ENCODE measurements around the gene DPP8. TPM values are rescaled to one million over a fixed set of nuclear protein-coding genes. Genes with fewer than 3 reads are reported as not detected.

The DPP8 gene
- total RNA-seq, 1 experiment from 2014 or later = 27.1 TPM

GRCh38 chr15:65396283-65396964, 121.1 kb downstream of the DPP8 start:
- no peak overlapping the region for H3K27ac ChIP-seq (ENCODE audit: low read depth, low read length)
- no peak overlapping the region for H3K4me2 ChIP-seq (ENCODE audit: low read length)
- POLR2A ChIA-PET = no interaction called here
- no peak overlapping the region for H2AFZ ChIP-seq (ENCODE audit: low read depth, low read length, poor library complexity, severe bottlenecking)
- H3K9me3 ChIP-seq (ENCODE audit: control insufficient read depth in 1 of 2, insufficient read depth in 1 of 2, low read depth in 1 of 2, low read length in 2 of 2) = no peaks in the 10 kb centered on the region
- RAD21 ChIA-PET (ENCODE audit: low non-redundant PET in 1 of 2, low total read pairs in 2 of 2, uncharacterized antibody in 2 of 2, unreplicated experiment in 2 of 2) = no interaction called here
- no peak overlapping the region for H3K9ac ChIP-seq (ENCODE audit: low read length)
- CTCF ChIA-PET = no interaction called here
- H3K4me3 ChIP-seq (replicated peaks in 1 of 2; ENCODE audit: low read depth in 1 of 2, low read length in 2 of 2) = no peak overlapping the region
- intact Hi-C loops (cut with micrococcal nuclease) = no loop called here
- DNase-seq (ENCODE audit: low read depth, low spot score) = no peak
- no peaks in the 10 kb centered on the region for H3K9me2 ChIP-seq (ENCODE audit: insufficient read depth)
- peaks cover 6 to 17% of the 10 kb centered on the region in 2 experiments for H3K4me1 ChIP-seq (ENCODE audit: control insufficient read depth in 1 of 2, insufficient read depth in 2 of 2, low read length in 2 of 2)
- no peaks in the 10 kb centered on the region for H3K36me3 ChIP-seq (ENCODE audit: control insufficient read depth in 1 of 2, insufficient read depth in 2 of 2, low read length in 2 of 2)
- no TSS peak for BruUV-seq (replicated peaks)
- no peaks in the 10 kb centered on the region for H4K20me1 ChIP-seq (ENCODE audit: insufficient read depth)
- H3K79me2 ChIP-seq (ENCODE audit: insufficient read depth, low read length) = no peaks in the 10 kb centered on the region
- no peak for TF ChIP-seq ATF3 (IDR thresholded peaks at IDR 0.05)
- TF ChIP-seq TCF7L2 (IDR thresholded peaks at IDR 0.05; ENCODE audit: borderline replicate concordance, extremely low read depth, insufficient read depth, insufficient read length) = no peak
- no peak for TF ChIP-seq SIN3A (IDR thresholded peaks at IDR 0.05; ENCODE audit: low read depth)
- TF ChIP-seq FOSL1 (IDR thresholded peaks at IDR 0.05; ENCODE audit: low read depth) = no peak
- no peak for TF ChIP-seq ZFX (IDR thresholded peaks at IDR 0.05)
- TF ChIP-seq POLR2AphosphoS5 (IDR thresholded peaks at IDR 0.05; ENCODE audit: low read depth, low read length) = no peak
- TF ChIP-seq EZH2phosphoT487 (IDR thresholded peaks at IDR 0.05; ENCODE audit: borderline replicate concordance) = no peak
- TF ChIP-seq EZH2 (IDR thresholded peaks at IDR 0.05) = no peak
- TF ChIP-seq ZBTB33 (IDR thresholded peaks at IDR 0.05; ENCODE audit: extremely low read depth, insufficient replicate concordance, low read length) = no peak
- TF ChIP-seq MAX (IDR thresholded peaks at IDR 0.05) = no peak
- TF ChIP-seq EGR1 (IDR thresholded peaks at IDR 0.05; ENCODE audit: low read depth) = no peak
- H3K27me3 ChIP-seq (ENCODE audit: insufficient read depth, low read length) = no peaks in the 10 kb centered on the region
- no peak for ATAC-seq

All from HCT116 (cell line).